GM12892 (cell line): Measurements from ENCODE around the gene GLIPR1L2.

Experiments
- POLR2A ChIP-seq: IDR thresholded peaks from 2 replicates; pipeline ENCODE4 v1.6.1; 2011; ENCODE audit warnings: low read depth, low read length, control low read depth
- POLR2AphosphoS5 ChIP-seq: IDR thresholded peaks from 2 replicates; pipeline ENCODE4 v1.6.1; 2011; ENCODE audit warnings: low read depth, low read length, control low read depth
- TAF1 ChIP-seq: IDR thresholded peaks from 2 replicates; pipeline ENCODE4 v1.6.1; 2011; ENCODE audit warnings: low read depth, mild to moderate bottlenecking, control low read depth, low read length, borderline replicate concordance

- TF ChIP-seq TAF1: peak; percentile 15; the same call in 1 of the 2 replicates
- TF ChIP-seq POLR2A: peak; percentile 63
- peak; percentile 66 for TF ChIP-seq POLR2AphosphoS5
Measured at GRCh38 chr12:75390899-75391538, at the start of gene GLIPR1L2.
